Type B pancreatic cell (in vitro differentiated cells): Measurements from ENCODE around the gene NEK1. TPM values are rescaled to one million over a fixed set of nuclear protein-coding genes. Genes with fewer than 3 reads are reported as not detected.

Source experiments
- DNase-seq: peaks from one replicate; pipeline ENCODE4 v3.0.0; 2021; ENCODE audit warnings: mixed read lengths; ENCODE audit not compliant: unreplicated experiment; ENCODE audit errors: extremely low spot score
- H3K27ac Mint-ChIP-seq: 2 replicates; pipeline ENCODE4 v1.8.0; 2021; ENCODE audit warnings: mild to moderate bottlenecking, mixed read lengths
- H3K27me3 Mint-ChIP-seq: 2 replicates; pipeline ENCODE4 v1.8.0; 2021; ENCODE audit warnings: mixed read lengths
- H3K36me3 Mint-ChIP-seq: 2 replicates; pipeline ENCODE4 v1.8.0; 2021; ENCODE audit warnings: mixed read lengths
- H3K4me1 Mint-ChIP-seq: one replicate; pipeline ENCODE4 v1.8.0; 2021; ENCODE audit warnings: mixed read lengths; ENCODE audit not compliant: unreplicated experiment
- H3K4me3 Mint-ChIP-seq: 2 replicates; pipeline ENCODE4 v1.8.0; 2021; ENCODE audit warnings: mild to moderate bottlenecking, mixed read lengths
- H3K9me3 Mint-ChIP-seq: 2 replicates; pipeline ENCODE4 v1.8.0; 2021; ENCODE audit warnings: mixed read lengths
- total RNA-seq: library from RNA; stranded (reverse); gene quantifications from 2 replicates; pipeline ENCODE4 v1.2.1, GENCODE V29; 2021; ENCODE audit warnings: low replicate concordance
- TF ChIP-seq, protein P1 (sequence below): fragments of 200-600 bp; sonication (generic); conservative IDR thresholded peaks from 2 replicates; pipeline ENCODE4 v1.5.0; 2021; ENCODE audit warnings: antibody characterized with exemption, mild to moderate bottlenecking

Gene NEK1
- total RNA-seq, 1 donor from 2014 or later = 17.7 TPM

DNA sequence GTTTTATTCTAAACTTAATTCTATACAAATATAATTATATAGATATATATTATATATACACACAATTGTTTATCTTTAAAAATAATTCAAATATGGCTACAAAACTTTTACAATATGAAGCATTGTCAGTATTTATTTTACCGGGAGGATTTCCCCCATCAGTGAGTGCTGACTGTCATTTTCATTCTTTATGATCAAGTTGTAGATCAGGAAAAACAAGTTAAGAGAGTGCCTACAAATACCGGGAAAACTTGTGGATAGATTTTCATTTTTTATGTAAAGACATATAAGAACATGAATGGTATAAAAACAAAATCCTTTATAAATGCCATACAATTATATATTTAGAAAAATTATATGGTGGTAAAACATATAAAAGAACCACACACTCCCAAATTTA, 45.8 kb upstream of the NEK1 start:
- TF ChIP-seq, protein P1, sequence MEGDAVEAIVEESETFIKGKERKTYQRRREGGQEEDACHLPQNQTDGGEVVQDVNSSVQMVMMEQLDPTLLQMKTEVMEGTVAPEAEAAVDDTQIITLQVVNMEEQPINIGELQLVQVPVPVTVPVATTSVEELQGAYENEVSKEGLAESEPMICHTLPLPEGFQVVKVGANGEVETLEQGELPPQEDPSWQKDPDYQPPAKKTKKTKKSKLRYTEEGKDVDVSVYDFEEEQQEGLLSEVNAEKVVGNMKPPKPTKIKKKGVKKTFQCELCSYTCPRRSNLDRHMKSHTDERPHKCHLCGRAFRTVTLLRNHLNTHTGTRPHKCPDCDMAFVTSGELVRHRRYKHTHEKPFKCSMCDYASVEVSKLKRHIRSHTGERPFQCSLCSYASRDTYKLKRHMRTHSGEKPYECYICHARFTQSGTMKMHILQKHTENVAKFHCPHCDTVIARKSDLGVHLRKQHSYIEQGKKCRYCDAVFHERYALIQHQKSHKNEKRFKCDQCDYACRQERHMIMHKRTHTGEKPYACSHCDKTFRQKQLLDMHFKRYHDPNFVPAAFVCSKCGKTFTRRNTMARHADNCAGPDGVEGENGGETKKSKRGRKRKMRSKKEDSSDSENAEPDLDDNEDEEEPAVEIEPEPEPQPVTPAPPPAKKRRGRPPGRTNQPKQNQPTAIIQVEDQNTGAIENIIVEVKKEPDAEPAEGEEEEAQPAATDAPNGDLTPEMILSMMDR = no peak
- peaks cover 6% of the 10 kb centered on the region for H3K36me3 Mint-ChIP-seq
- no peak overlapping the region for H3K4me3 Mint-ChIP-seq
- no peaks in the 10 kb centered on the region for H3K9me3 Mint-ChIP-seq
- DNase-seq = no peak
- H3K27ac Mint-ChIP-seq = peak overlapping the region; percentile 96
- H3K4me1 Mint-ChIP-seq = peaks cover 21% of the 10 kb centered on the region
- no peaks in the 10 kb centered on the region for H3K27me3 Mint-ChIP-seq

DNA sequence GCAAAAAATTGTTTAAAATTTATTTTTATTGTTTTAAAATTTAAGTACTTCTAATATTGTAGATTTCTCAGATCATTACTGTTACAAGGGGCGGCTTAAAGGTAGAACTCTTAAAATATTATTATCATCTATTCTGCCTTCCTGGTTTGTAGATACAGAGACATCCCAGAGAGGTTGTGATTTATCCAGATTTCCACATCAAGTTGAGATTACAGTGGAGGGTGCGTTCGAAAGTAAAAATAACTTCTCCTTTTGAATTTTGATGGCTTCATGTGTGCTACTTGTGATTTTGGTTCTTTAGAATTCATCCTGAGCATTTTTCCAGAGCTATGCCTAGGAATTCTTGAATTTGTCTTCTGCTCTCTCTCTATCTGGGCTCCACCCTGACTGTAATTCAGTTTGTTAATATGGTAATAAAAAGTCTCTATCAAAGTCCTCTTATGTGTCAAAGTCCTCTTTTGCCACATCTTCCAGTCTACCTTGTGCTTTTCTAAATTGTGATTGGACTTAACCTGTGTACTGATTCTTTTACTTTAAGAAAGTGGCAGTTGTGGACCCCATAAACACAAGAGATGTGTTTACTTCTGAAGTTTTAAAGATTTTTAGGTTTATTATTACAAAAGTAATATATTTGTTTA, 45.2 kb upstream of the NEK1 start:
- Mint-ChIP-seq H3K27me3 (no peaks in the 10 kb centered on the region), H3K4me3 (peak overlapping the region; percentile 5), H3K4me1 (peaks cover 17% of the 10 kb centered on the region), H3K9me3 (no peaks in the 10 kb centered on the region), H3K27ac (peak overlapping the region; percentile 96), H3K36me3 (peaks cover 9% of the 10 kb centered on the region)
- TF ChIP-seq, protein P1 = no peak
- no peak for DNase-seq

DNA sequence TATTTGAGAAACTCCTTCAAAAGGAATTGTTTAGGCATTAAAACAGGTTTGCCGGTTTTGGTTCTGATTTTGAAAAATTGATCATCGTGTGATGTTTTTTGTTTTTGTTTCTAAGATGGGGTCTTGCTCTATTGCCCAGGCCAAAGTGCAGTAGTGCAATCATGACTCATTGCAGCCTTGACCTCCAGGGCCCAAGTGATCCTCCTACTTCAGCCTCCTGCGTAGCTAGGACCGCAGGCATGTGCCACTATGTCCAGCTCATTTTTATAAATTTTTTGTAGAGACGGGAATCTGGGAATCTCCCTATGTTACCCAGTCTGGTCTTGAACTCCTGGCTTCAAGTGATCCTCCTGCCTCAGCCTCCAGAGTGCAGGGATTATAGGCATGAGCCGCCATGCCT, 43.0 kb upstream of the NEK1 start:
- Mint-ChIP-seq H3K9me3 (no peaks in the 10 kb centered on the region), H3K27ac (no peak overlapping the region), H3K27me3 (no peaks in the 10 kb centered on the region), H3K4me3 (no peak overlapping the region), H3K36me3 (peaks cover 9% of the 10 kb centered on the region), H3K4me1 (peaks cover 12% of the 10 kb centered on the region)
- TF ChIP-seq, protein P1 = no peak
- DNase-seq = no peak

DNA sequence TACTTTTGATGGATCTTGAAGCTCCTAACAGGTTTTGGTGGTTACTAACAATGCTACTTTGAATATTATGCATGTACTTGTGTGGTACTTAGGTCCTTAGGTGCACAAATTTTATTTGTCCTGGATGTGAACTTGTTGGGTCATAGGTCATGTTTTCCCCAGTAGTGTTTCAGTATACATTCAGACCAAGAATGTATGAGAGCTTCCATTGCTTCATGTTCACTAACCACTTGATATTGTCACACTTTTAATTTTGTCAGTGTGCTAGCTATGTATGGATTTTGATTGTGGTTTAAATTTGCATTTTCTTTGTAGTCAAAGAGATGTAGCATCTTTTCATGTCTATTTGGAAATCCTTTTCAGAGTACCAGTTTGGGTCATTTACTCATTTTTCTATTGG, 40.2 kb upstream of the NEK1 start:
- no peak for DNase-seq
- Mint-ChIP-seq H3K4me3 (no peak overlapping the region), H3K9me3 (no peaks in the 10 kb centered on the region), H3K27me3 (no peaks in the 10 kb centered on the region), H3K4me1 (peaks cover 4% of the 10 kb centered on the region), H3K36me3 (peaks cover 9% of the 10 kb centered on the region), H3K27ac (no peak overlapping the region)
- TF ChIP-seq, protein P1 = no peak

DNA sequence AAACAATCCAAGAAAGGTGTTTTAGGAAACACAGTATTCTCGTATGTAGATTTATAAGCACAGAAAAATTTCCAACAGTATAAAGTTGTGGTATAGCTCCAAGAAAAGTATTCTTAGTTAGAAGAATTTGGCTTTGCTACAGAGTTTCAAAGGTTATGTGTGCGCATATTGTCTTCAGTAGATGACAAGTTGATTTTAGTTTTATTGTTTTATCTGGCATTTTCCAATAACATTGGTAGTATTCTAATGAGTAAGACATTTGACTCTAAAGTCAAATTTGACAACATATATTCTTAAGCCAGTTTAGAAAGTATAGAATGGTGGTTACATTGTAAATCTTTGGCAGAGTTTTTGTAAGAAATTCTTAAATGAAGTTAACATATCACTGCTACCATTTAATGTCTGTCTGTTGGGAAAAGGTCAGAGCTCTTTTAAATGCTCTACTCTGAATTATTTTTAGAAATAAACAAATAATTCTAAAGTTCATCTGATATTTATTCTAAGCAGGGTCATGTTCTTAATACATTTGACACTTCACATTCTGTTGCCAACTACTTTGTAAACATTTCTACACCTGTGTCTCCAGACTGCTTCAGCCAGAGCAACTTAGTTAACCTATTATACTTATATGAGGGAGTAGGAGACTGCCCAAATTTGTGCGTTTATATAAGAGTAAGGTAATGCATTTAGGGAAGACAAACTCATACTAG, 38.0 kb upstream of the NEK1 start:
- no peak for DNase-seq
- no peaks in the 10 kb centered on the region for H3K9me3 Mint-ChIP-seq
- H3K27ac Mint-ChIP-seq = no peak overlapping the region
- no peaks in the 10 kb centered on the region for H3K27me3 Mint-ChIP-seq
- TF ChIP-seq, protein P1 = no peak
- peaks cover 5% of the 10 kb centered on the region for H3K36me3 Mint-ChIP-seq
- no peak overlapping the region for H3K4me3 Mint-ChIP-seq
- H3K4me1 Mint-ChIP-seq = no peaks in the 10 kb centered on the region
